Small intestine (tissue), 16 donors: Measurements from ENCODE around the gene CARM1. TPM values are rescaled to one million over a fixed set of nuclear protein-coding genes. Genes with fewer than 3 reads are reported as not detected.

ENCODE experiments used
- DNase-seq, 2 donors: peaks; one replicate each; pipeline versions ENCODE4 v3.0.0 to v3.0.0-alpha.2; 2013
- FAIRE-seq: peaks from 2 replicates; lab custom pipeline; 2012; peaks lifted over from hg19 to GRCh38; lab: Jason Lieb, UNC
- H3K27ac ChIP-seq, 3 donors: one replicate each; pipeline ENCODE4 v1.5.1; 2013; ENCODE audit warnings: low read length in 2 of 3, mild to moderate bottlenecking in 2 of 3, control low read depth in 1 of 3, inconsistent platforms in 1 of 3, low read depth in 1 of 3, moderate library complexity in 1 of 3
- H3K27me3 ChIP-seq, 3 donors: one replicate each; pipeline ENCODE4 v1.6.1; 2013; ENCODE audit warnings: low read length in 3 of 3, inconsistent platforms in 1 of 3; ENCODE audit not compliant: control insufficient read depth in 3 of 3, insufficient read depth in 3 of 3
- H3K36me3 ChIP-seq, 3 donors: one replicate each; pipeline ENCODE4 v1.6.1; 2013; ENCODE audit warnings: low read length in 3 of 3, inconsistent platforms in 1 of 3, low read depth in 1 of 3, mild to moderate bottlenecking in 1 of 3, moderate library complexity in 1 of 3; ENCODE audit not compliant: control insufficient read depth in 3 of 3, insufficient read depth in 2 of 3
- H3K4me1 ChIP-seq, 3 donors: one replicate each; pipeline ENCODE4 v1.6.1; 2013; ENCODE audit warnings: low read length in 2 of 3, inconsistent platforms in 1 of 3, low read depth in 1 of 3, mild to moderate bottlenecking in 1 of 3, moderate library complexity in 1 of 3; ENCODE audit not compliant: control insufficient read depth in 3 of 3, insufficient read depth in 2 of 3
- H3K4me3 ChIP-seq, 3 donors: one replicate each; pipeline ENCODE4 v1.5.1; 2013; ENCODE audit warnings: low read length in 3 of 3, control low read depth in 1 of 3, inconsistent platforms in 1 of 3, low read depth in 1 of 3, mild to moderate bottlenecking in 1 of 3, moderate library complexity in 1 of 3
- H3K9me3 ChIP-seq, 2 donors: one replicate each; pipeline ENCODE4 v1.6.1; 2013; ENCODE audit warnings: low read depth in 1 of 2, low read length in 1 of 2; ENCODE audit not compliant: control insufficient read depth in 2 of 2, insufficient read depth in 1 of 2
- WGBS, 3 donors: extraction: QIAGEN DNeasy Blood & Tissue Kit; methylation state at CpG; one replicate each; pipeline ENCODE4 v1.1.7; 2013; 5-methylcytosine and 5-hydroxymethylcytosine counted together
- long read RNA-seq, 10 donors: transcript quantifications; one replicate each; lab custom pipeline, GENCODE V29; 2026
- polyA plus RNA-seq, 4 donors: library from polyadenylated mRNA; stranded (reverse) in 3 of 4; unstranded in 1 of 4; fragments of 200-250 nt in 3 of 4; fragments of 120-200 nt in 1 of 4; gene quantifications; one replicate each; pipeline versions ENCODE4 v1.2.1 to v1.2.3, GENCODE V29; 2013
- donor health status: healthy with polysubstance abuse.
- donor health status: control.
- donor health status: control.
- donor health status: Bipolar disorder and iron deficiency.
- donor health status: healthy.

CARM1 gene
- 10 to 100 TPM; 30.0 to 48.9 (median 37.0) TPM for polyA plus RNA-seq
- long read RNA-seq, donor 1, result 0 reads
- long read RNA-seq, donor 2, partial matches to known transcripts, result 0 of 2 reads
- long read RNA-seq, donor 2, other reads (novel, unspliced or antisense), result 0 of 2 reads
- long read RNA-seq, donor 3, partial matches to known transcripts, result 5 of 8 reads
- long read RNA-seq, donor 3, other reads (novel, unspliced or antisense), result 0 of 8 reads
- long read RNA-seq, donor 4, result 0 reads
- long read RNA-seq, donor 5, result 0 reads
- long read RNA-seq, donor 6, partial matches to known transcripts, result 0 of 7 reads
- long read RNA-seq, donor 6, other reads (novel, unspliced or antisense), result 5 of 7 reads
- long read RNA-seq, donor 7, transcript CARM1-201 (16 exons, 3,330 nt), result major isoform, 12 of 20 reads
- long read RNA-seq, donor 7, partial matches to known transcripts, result 0 of 20 reads
- long read RNA-seq, donor 7, other reads (novel, unspliced or antisense), result 5 of 20 reads
- long read RNA-seq, donor 8, partial matches to known transcripts, result 0 of 1 reads
- long read RNA-seq, donor 8, other reads (novel, unspliced or antisense), result 0 of 1 reads
- long read RNA-seq, donor 9, result 0 reads
- long read RNA-seq, donor 10, partial matches to known transcripts, result 8 of 13 reads
- long read RNA-seq, donor 10, other reads (novel, unspliced or antisense), result 0 of 13 reads

DNA sequence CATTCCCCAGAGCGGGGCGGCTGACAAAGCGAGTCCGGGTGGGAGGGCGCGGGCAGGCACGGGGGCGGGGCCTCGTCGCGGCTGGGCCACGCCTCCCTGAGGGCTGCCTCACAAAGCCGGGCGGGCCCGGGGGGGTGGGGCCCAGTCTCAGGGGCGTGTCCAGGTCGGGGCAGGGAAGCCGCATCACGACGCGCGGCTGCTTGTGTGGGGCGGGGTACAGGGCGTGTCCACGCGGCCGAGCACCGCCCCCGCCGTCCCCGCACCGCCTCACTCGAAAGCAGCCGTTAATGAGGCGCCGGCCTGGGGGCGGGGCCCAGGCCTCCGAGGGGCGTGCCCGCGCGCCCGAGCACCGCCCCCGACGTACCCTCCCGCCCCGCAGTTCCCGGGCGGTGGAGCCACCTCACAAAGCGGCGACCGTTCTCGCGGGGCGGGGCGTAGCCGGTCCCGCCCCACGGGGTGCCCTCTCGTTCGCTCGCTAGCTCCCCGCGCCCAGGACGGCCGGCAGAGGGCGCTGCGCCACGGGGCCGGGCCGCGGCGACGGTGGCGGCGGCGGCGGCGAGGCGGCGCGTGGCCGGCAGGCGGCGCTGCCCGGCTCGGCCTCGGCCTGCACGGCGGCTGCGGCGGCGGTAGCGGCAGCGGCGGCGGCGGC is at the start of gene CARM1:
TSS of gene CARM1 (plus strand) at position 599 of the 649 bp plus-strand sequence. CDS start 150 bp downstream, outside the sequence.
- peak within 1 kb of the TSS; percentile 78 to 87 (median 86) for H3K27ac ChIP-seq
- H3K4me1 ChIP-seq, result peaks cover 0 to 7% (median 3%) of the 10 kb centered on the region in 3 donors
- H3K4me3 ChIP-seq, result peak within 1 kb of the TSS; percentile 78 to 95 (median 83)
- no peaks in the 10 kb centered on the region for H3K9me3 ChIP-seq
- FAIRE-seq (no peak), DNase-seq (peak; percentile 98 to 100)
- no peaks in the 10 kb centered on the region for H3K27me3 ChIP-seq
- peaks cover 0 to 15% (median 0%) of the 10 kb centered on the region in 3 donors for H3K36me3 ChIP-seq
- WGBS, 3 donors, result 0 to 1% (median 1%) methylated on average over 19 to 99 of the region's 99 CpGs

- H3K36me3 ChIP-seq, result peaks cover 24 to 87% (median 26%) of the 10 kb centered on the region in 3 donors
- H3K4me1 ChIP-seq, result no peaks in the 10 kb centered on the region
- H3K27me3 ChIP-seq, result no peaks in the 10 kb centered on the region
- H3K27ac ChIP-seq, result no peak overlapping the region
- no peaks in the 10 kb centered on the region for H3K9me3 ChIP-seq
- FAIRE-seq (no peak), DNase-seq (no peak)
- H3K4me3 ChIP-seq, result no peak overlapping the region
- WGBS, 3 donors, result 95 to 98% (median 95%) methylated on average over 12 of the region's 12 CpGs
Observed at GRCh38 chr19:10823690-10824089, 47.7 kb upstream of the CARM1 start.

DNA sequence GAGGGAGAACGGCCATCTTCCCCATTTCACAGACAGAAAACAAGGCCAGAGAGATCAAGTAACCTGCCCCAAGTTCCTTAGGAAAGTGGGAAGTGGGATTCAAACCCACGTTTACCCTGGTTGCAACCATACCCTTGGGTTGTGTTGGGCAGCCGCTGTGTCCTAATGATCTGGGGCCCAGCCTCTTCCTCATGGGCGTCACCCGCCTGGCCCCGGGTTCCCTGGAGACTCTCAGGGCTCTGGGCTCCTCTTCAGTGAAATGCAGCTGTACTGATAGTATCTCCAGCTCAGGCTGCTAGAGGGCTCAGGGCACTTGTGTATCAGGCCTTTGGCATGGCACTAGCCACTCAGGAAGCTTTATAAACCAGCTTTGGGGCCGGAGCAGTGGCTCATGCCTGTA is 45.1 kb upstream of the CARM1 start:
- H3K27ac ChIP-seq, result no peak overlapping the region
- DNase-seq (no peak), FAIRE-seq (no peak)
- H3K36me3 ChIP-seq, result peaks cover 25 to 87% (median 31%) of the 10 kb centered on the region in 3 donors
- 87 to 92% (median 90%) methylated on average over 7 of the region's 7 CpGs for WGBS, 3 donors
- H3K4me1 ChIP-seq, result no peaks in the 10 kb centered on the region
- no peak overlapping the region for H3K4me3 ChIP-seq
- H3K9me3 ChIP-seq, result no peaks in the 10 kb centered on the region
- no peaks in the 10 kb centered on the region for H3K27me3 ChIP-seq

- no peak for DNase-seq
- FAIRE-seq, result no peak
- Histone ChIP-seq H3K36me3 (peaks cover 28 to 87% (median 28%) of the 10 kb centered on the region in 3 donors), H3K4me3 (no peak overlapping the region), H3K27me3 (no peaks in the 10 kb centered on the region), H3K9me3 (no peaks in the 10 kb centered on the region), H3K27ac (no peak overlapping the region), H3K4me1 (no peaks in the 10 kb centered on the region)
- WGBS, 3 donors, result 93 to 94% (median 93%) methylated on average over 6 of the region's 6 CpGs
Observed at GRCh38 chr19:10826846-10827245, 44.5 kb upstream of the CARM1 start.

DNA sequence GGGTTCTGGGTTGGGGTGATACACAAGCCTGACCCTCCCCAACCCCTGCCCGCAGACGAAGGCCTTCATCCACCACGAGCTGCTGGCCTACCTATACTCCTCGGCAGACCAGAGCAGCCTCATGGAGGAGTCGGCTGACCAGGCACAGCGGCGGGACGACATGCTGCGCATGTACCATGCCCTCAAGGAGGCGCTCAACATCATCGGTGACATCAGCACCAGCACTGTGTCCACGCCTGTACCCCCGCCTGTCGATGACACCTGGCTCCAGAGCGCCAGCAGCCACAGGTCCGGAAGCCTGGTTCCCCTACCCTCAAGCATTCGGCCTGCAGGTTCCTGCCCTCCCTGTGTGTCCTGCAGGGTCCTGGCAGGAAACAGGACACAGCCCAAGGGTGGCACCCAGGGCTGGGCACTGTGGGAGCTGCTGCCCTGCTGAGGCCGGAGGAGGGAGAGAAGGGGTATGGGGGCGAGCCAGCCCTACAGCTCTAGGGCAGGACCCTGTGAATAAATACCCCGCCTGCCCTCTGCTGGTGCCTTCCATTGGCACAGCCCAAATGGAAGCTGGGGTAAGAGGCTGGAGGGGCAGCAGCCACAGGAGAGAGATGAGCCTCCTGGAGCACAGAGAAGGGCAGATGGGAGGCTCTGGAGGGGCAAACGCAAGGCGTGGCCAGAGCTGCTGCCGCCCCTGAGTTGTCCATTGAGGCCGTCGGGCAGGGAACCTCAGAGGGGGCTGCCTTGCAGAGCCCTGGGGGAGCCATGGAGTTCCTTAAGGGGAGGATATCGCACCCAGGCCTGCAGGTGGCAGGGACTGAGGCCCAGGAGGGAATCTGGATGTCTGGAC is 42.2 kb upstream of the CARM1 start:
- FAIRE-seq (no peak), DNase-seq (no peak)
- Histone ChIP-seq H3K36me3 (peaks cover 25 to 90% (median 27%) of the 10 kb centered on the region in 3 donors), H3K4me1 (no peaks in the 10 kb centered on the region), H3K9me3 (no peaks in the 10 kb centered on the region), H3K27ac (no peak overlapping the region), H3K27me3 (no peaks in the 10 kb centered on the region), H3K4me3 (no peak overlapping the region)
- 92% methylated on average over 26 of the region's 26 CpGs for WGBS, 3 donors

GRCh38 chr19:10829967-10830366 is 41.4 kb upstream of the CARM1 start:
- H3K36me3 ChIP-seq, result peaks cover 20 to 89% (median 24%) of the 10 kb centered on the region in 3 donors

GRCh38 chr19:10830370-10830769 is 41.0 kb upstream of the CARM1 start:
- 90 to 94% (median 91%) methylated on average over 7 of the region's 7 CpGs for WGBS, 3 donors
- Histone ChIP-seq H3K4me1 (peaks cover 0 to 7% (median 0%) of the 10 kb centered on the region in 3 donors), H3K9me3 (no peaks in the 10 kb centered on the region), H3K27me3 (no peaks in the 10 kb centered on the region), H3K27ac (no peak overlapping the region), H3K4me3 (no peak overlapping the region), H3K36me3 (peaks cover 20 to 89% (median 24%) of the 10 kb centered on the region in 3 donors)
- FAIRE-seq (no peak), DNase-seq (no peak)

More at GRCh38 chr19:10829967-10830366, 41.4 kb upstream of the CARM1 start:
- DNase-seq (no peak), FAIRE-seq (no peak)
- H3K9me3 ChIP-seq, result no peaks in the 10 kb centered on the region
- no peak overlapping the region for H3K27ac ChIP-seq
- 88 to 92% (median 88%) methylated on average over 10 to 16 of the region's 16 CpGs for WGBS, 3 donors
- no peaks in the 10 kb centered on the region for H3K27me3 ChIP-seq
- H3K4me1 ChIP-seq, result peaks cover 0 to 3% (median 0%) of the 10 kb centered on the region in 3 donors
- no peak overlapping the region for H3K4me3 ChIP-seq
